ENCODE data around the gene MRPS25.

DNA sequence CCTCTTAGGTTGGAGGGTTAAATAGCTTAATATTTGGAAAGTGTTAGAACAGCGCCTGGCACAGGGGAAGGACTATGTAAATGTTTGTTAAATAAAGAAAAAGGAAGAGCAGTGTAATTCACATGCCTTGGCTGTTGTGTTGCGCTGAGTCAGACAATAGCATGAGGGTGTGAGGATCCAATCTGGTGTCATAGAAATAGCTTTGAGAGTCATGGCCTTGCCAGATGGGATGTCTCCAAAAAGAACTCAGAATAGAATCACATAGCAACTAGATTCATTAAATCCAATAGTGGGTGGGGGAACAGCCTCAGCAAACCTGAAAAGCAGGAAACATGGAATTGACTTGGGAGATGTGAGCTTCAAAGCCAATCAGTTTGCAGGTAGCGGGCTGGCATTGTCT is 37.7 kb upstream of the MRPS25 start:
- TF ChIP-seq, protein P1, sequence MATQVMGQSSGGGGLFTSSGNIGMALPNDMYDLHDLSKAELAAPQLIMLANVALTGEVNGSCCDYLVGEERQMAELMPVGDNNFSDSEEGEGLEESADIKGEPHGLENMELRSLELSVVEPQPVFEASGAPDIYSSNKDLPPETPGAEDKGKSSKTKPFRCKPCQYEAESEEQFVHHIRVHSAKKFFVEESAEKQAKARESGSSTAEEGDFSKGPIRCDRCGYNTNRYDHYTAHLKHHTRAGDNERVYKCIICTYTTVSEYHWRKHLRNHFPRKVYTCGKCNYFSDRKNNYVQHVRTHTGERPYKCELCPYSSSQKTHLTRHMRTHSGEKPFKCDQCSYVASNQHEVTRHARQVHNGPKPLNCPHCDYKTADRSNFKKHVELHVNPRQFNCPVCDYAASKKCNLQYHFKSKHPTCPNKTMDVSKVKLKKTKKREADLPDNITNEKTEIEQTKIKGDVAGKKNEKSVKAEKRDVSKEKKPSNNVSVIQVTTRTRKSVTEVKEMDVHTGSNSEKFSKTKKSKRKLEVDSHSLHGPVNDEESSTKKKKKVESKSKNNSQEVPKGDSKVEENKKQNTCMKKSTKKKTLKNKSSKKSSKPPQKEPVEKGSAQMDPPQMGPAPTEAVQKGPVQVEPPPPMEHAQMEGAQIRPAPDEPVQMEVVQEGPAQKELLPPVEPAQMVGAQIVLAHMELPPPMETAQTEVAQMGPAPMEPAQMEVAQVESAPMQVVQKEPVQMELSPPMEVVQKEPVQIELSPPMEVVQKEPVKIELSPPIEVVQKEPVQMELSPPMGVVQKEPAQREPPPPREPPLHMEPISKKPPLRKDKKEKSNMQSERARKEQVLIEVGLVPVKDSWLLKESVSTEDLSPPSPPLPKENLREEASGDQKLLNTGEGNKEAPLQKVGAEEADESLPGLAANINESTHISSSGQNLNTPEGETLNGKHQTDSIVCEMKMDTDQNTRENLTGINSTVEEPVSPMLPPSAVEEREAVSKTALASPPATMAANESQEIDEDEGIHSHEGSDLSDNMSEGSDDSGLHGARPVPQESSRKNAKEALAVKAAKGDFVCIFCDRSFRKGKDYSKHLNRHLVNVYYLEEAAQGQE (IDR thresholded peaks at IDR 0.05; ENCODE audit: low read depth): no peak
- no peak for TF ChIP-seq RAD21 (IDR thresholded peaks at IDR 0.05; ENCODE audit: low read depth)
- no peak for TF ChIP-seq NFIC (IDR thresholded peaks at IDR 0.05)
- no peak for TF ChIP-seq TAF1 (IDR thresholded peaks at IDR 0.05; ENCODE audit: low read depth)
- TF ChIP-seq CREB1 (IDR thresholded peaks at IDR 0.05; ENCODE audit: low read depth): no peak
- TF ChIP-seq TCF12 (IDR thresholded peaks at IDR 0.05; ENCODE audit: low read depth): no peak
- TF ChIP-seq, protein P2, sequence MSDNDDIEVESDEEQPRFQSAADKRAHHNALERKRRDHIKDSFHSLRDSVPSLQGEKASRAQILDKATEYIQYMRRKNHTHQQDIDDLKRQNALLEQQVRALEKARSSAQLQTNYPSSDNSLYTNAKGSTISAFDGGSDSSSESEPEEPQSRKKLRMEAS (IDR thresholded peaks at IDR 0.05): no peak
- TF ChIP-seq YY1 (IDR thresholded peaks at IDR 0.05; ENCODE audit: low read depth): no peak
- no peak for TF ChIP-seq EP300 (IDR thresholded peaks at IDR 0.05; ENCODE audit: borderline replicate concordance)
